GM19438 (cell line): ENCODE results near the gene DHRS2.

Experiments
- ATAC-seq: cut with Tn5 transposase; IDR thresholded peaks from one replicate; pipeline ENCODE4 v1.9.1; 2021; ENCODE audit warnings: low read depth; ENCODE audit not compliant: unreplicated experiment

DHRS2 gene

DNA sequence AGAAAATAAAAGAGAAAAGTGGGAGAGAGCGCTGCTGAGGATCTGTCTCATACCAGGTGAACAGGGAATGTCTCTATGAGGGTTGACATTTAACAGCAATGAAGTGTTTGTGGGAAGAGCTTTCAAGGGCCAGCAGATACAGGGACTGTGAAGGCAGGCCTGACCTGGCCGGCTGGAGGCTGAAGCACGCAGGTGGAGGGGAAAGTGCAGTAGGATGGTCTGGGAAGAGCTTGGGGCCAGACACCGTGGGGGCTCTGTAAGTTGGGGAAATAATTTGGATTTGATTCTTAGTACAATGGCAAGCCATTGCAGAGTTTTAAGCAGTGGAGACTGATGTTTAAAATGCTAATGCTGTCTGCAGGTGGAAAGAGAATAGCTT, 23.8 kb upstream of the DHRS2 start:
- ATAC-seq, result no peak

DNA sequence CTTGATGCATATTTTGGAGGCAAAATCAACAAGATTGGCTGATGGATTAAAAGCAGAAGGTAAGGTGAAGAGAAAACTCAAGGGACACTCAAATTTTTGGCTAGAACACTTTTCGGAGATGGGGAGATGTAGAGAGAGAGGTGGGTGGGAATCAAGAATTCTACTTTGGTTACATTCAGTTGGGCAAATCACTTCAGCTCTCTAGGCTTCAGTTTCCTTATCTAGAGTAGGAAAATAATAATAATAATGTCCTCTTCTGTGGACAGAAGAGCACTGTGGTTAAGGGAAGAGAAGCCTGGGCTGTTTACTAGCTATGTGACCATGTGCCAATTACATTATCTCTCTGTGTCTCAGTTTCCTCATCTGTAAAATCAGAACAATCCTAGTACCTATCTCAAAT, 23.4 kb upstream of the DHRS2 start:
- ATAC-seq, result no peak

DNA sequence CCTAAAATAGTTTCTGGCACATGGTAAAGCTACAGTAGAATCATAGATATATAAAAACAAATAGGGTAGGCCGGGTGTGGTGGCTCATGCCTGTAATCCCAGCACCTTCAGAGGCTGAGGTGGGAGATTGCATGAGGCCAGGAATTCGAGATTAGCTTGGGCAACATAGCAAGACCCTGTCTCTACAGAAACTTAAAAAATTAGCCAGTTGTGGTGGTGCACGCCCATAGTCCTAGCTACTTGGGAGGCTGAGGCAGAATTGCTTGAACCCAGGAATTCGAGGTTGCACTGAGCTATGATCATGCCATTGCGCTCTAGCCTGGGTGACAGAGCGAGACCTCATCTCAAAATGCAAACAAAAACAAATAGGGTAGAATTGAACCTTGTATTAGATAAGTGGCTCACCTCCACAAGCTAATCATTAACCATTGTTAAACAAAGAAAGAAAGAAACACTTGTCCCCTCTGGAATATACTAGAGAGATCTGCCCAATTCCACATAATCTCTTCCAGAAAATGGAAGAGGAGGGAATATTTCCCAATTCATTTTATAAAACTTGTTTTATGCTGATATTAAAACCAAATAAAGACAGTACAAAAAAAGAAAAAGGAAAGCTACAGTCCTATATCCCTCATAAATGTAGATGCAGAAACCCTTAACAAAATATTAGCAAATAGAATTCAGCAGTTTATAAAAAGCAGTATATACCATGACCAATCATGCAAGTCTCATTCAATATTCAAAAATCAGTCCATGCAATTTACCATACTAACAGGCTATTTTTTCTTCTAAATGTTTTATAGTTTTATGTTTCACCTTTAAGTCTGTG, 22.7 kb upstream of the DHRS2 start:
- ATAC-seq, result no peak

DNA sequence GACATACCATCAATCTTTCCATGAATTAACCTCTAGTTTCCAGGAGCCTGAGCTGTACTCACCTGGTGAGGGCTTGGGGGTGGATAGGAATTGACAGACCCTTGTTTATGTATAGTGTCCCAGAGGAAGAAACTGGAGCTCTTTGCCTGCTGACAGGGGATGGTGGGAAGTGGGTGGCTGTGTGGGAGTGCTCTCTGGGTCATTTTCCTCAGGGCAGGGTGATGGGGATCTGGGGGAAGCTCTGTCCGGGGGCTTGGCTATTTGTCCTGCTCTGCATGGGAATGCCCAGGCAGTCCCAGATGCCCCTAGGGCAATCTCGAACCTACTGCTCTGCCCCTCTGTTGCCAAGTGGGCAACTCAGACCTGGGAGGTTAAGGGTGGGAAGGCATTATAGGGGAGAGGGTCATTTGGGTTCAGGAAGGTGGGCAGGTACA, 21.8 kb upstream of the DHRS2 start:
- no peak for ATAC-seq

DNA sequence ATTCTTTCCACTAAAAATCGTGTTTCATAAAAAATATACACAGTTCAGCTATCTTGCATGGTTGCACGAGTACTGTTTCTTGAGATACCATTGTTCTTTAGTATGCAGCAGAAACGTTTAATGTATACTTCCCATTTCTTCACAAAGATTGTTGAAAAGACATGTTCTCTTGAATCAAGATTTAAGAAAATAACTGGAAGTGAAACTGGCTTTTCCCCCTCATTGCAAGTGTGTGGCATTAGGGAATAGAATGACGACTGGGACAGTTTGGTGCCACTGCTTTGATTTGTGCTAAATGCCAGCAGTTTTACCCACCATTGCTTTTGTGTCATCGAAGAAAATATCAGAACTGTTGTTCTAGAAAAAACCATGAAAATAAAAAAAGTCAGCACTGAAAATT, 20.3 kb upstream of the DHRS2 start:
- ATAC-seq, result no peak

DNA sequence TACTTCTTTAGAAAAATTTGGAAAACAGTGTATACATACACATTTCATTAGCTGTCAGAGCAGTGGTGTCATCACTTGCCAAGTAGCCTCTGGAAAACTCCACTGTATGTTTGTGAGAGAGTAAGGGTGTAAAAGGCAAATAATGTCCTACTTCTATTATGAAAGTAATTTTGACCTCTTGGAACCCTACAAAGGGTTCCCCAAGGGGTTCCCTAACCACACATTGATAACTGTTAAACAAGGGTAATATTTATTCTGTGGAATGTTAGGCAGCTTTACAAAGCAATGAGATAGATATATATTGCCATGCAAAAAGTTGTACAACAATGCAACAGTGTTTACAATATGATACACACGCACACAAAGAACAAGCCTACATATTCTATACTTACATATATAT, 18.6 kb upstream of the DHRS2 start:
- no peak for ATAC-seq

DNA sequence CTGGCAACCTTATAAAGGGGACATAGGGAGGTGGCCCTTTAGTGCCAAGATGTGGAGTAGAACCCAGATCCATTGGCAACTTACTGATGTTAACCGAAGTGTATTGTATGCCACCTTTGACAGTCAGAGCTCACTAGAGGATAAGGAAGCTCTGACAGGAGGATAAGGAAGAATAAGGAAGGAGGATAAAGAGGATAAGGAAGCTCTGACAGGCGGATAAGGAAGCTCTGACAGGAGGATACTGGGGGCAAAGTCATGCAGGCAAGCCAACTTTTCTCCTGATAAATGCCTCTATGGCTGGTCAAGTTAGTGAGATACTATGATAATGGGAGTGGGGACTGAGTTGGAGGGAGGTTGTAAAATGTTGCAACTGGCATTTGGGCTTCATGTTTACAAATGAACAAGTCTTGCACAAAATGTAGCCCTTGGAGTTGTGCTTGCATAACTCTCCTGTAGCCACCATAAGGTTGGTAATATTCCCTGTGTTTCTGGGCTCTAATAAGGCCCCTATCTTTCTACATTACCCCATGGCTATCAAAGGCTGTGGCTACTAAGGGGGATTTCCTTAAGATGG, 17.7 kb upstream of the DHRS2 start:
- no peak for ATAC-seq

DNA sequence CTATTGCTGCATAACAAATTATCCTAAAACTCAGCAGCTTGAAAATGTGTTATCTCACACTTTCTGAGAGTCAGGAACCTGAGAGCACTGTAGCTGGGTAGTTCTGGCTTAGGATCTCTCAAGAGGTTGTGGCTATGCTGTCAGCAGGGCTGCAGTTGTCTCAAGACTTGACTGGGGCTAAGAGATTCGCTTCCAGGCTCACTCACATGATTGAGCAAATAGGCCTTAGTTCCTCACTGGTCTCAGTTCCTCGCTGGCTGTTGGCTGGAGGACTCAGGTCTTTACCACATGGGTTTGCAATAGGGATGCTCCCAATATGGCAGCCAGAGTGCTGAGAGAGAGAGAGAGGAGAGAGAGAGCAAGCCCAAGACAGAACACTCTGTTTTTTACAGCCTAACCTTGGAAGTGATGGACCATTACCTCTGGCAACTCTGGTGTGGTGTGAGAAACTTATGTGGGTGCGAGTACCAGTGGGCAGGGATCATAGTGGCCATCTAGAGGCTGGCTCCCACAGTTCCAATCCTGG, 15.9 kb upstream of the DHRS2 start:
- ATAC-seq, result no peak

DNA sequence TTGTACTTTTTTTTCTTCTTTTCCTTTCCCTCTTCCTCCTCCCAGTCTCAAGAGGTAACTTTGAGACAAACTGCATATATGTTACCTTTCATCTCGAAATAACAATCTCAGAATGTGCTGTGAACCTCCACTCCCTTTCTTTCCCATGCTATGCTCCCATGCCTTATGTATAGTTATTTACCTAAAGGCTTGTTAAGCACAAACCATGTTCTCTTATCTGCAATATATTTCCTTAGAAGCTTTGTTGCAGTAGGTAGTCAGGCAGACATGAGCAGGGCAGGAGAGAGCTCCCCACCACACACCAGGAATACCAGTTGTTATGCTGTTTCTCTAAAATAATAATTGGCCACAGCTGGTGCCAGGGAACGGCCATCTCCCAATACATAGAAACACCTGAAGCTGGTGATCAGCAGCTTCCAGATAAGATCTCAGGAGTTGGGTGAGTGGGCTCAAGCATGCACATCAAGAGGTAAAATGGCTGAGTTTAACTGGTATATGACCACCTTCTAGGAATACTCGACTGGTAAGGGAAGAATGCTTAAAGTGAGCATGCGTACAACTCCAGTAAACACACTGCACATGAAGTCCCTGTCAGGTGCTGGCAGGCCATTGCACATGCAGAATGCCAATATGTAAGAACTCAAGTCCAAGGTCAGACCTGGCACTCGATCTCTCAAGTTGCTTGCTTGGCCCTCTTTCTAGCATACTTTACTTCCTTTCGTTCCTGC, 14.8 kb upstream of the DHRS2 start:
- no peak for ATAC-seq

DNA sequence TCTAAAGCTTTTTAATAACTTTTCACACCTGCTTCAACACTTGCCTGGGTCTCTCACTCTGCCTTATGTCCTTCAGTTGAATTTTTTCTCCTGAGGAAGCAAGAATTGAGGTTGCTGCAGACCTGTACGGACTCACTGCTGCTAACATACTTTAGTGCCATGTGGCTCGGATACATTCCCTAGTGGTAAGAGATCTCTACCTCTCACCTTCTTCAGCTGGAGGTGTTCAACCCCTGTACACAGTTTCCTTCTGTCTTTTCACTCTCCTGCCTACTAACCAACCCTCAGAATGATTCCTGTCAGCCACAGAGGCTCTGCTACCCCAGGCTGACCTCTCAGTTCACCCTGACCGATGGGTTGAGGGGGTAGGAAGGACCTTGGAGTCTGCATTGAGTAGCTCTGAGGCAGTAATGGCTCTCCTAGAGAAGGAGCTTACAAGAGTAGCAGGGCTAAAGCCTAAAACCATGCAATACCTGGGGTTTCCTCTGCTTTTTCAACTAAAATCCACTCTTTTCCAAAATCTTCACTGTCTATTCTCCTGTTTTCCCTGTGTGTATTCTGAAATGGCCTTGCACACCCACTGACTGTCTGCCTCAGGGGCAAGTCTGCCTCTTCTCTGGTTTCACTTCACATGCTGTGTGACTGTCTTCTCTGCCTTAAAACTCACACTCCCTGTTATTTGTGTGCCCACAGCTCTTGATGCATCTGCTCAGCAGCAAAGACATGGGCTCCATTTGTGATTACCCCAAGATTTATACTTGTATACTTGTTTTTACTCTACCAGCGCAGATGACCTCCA, 14.0 kb upstream of the DHRS2 start:
- ATAC-seq, result no peak

DNA sequence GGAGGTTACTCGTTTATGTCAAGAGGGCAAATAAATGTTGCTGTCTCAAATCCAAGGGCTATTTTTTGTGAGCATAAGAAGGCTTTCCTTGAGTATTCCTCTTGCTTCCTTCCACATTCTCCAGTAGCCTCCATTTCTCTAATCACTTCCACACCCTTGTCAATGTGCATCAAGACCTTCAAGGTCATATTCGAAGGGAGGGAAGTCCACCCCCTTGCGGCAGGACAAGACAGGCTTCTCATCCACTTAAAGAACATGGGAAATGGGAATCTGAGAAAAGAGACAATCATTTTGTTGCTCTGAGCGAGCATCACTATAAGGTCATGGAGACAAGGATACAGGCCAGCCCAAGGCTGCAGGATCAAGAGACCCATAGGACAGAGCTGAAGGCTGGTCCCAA, 13.2 kb upstream of the DHRS2 start:
- no peak for ATAC-seq

DNA sequence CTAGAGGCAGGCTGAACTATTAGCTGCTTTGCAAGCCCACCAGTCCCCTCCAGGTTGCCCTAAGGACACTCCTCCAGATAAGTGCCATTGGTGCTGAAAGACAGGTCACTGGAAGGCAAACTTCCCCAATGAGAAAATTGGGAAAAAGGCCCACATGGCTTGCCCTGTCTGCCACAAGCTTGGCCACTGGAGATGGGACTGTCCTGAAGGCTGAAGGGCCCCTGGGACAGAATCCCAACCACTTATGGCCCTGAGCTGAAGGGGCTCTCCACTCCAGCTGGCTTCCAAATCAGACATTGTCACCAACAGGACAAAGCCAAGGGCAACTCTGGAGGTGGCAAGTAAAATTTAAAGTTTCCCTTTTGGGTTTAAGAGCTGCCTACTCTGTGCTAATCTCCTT, 12.2 kb upstream of the DHRS2 start:
- ATAC-seq, result no peak

DNA sequence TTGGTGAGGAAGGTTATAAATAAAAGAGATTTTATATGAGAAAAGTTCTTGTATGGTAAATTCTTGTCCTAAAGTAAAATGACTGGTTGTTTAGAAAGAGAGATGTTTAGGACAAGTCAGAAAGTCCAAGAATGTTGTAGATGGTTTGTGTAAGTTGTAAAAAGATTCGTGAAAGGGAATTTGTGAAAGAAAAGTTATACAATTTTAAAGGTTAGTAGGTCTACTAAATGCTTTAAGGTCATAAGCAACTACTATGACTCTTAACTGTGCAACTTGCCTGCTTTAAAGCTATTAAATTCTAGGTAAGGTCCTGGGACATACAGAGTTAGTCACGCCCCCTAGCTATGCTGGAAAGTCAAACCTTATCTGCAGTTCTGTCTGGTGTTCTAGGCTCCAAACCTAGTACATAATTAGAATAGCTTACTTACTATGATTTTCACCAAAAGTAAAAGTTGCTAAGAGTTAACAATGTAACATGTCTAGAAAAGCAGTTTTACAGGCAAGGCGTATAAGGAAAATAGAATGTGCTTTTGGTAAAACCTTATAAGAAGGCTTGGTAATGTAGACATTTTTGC, 11.2 kb upstream of the DHRS2 start:
- no peak for ATAC-seq

DNA sequence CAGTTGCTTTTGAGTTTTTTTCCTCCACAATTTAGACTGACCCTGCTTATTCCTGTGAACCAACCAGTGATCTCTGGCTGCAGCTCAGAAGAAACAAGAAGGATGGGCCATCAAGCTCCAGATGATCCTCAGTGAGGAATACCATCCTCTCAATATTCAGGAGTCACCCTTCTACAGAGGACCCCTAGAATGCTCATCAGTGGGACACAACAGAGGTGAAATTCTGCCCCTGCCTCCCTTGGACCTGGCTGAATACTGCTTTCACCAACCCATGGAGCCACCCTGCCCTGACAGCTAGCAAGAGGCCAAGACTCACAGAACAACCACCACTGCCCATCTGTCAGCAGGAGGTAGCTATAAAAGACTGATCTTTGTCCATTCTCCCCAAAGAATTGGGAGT, 9.2 kb upstream of the DHRS2 start:
- no peak for ATAC-seq

DNA sequence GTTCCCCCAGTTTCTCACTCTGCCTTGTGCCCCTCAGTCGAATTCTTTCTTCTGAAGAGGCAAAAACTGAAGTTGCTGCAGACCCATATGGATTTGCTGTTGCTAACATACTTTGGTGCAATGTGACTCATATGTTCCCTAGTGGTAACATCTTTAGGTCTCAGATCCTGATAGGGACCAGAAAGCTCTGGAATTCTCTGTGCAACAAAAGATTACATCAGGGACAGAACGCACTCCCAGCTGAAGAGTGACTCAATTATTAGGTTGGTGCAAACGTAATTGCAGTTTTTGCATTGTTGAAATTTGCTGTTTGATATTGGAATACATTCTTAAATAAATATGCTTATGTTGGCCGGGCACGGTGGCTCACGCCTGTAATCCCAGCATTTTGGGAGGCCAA, 8.2 kb upstream of the DHRS2 start:
- no peak for ATAC-seq

DNA sequence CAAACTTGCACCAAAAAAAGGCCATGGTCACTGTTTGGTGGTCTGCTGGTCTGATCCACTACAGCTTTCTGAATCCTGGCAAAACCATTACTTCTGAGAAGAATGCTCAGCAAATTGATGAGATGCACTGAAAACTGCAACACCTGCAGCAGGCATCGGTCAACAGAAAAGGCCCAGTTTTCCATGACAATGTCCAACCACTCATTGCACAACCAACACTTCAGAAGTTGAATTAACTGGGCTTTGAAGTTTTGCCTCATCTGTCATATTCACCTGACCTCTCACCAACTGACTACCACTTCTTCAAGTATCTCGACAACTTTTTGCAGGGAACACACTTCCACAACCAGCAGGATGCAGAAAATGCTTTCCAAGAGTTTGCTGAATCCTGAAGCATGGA, 7.0 kb upstream of the DHRS2 start:
- no peak for ATAC-seq

DNA sequence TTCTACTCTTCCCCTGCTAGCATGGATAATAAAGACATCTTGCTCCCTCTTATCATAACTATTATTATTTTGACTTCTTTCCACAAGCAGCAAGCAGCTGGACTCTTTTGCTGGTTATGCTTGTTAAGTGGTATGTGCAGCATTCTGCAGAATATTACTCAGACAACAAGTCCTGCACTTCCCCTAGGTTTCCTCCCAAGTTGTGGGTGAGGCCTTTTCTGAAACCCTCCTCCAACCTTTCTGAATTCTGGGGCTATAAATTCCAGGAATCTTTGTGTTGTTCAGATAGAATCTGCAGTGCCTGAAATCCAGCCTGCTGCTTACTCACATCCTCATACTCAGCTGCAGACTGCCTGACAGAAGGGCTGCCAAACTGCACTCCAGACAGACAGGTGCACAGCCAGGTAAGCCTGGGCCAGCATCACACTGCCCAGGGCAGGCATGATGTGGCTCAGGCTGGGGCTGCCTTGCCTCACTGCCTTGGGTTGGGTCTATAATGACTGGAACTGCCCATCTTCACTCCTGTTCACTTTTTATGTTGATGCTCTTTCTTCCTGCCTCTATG, 6.2 kb upstream of the DHRS2 start:
- ATAC-seq, result no peak

DNA sequence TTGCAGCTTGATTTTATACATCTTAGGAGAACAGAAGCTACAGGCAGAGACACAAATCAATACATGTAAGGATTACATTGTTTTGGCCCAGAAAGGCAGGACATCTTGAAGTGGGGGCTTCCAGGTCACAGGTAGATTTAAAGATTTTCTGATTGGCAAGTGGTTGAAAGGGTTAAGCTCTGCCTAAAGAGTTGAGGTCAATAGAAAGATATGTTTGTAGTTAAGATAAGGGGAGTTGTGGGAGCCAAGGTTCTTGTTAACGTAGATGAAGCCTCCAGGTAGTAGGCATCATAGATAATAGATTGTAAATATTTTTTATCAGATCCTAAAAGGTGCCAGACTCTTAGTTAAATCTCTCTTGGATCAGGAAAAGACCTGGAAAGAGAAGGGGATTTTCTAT, 5.5 kb upstream of the DHRS2 start:
- no peak for ATAC-seq

DNA sequence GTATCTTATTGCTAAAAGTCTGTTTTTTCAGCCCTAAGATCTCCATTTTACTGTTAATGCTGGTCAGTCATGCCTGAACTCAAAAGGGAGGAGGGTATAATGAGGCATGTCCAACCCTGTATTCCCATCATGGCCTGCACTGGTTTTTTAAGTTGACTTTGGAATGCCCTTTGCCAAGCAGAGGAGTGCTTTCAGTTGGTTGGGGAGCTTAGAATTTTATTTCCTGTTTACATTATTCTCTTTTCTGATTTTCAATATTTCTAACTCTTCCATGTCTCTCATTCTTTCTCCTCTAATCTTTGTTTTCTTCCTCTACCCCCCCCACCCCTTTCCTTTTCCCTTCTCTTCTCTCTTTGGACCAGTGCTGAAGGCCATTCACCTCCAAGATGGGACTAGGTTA, 4.9 kb upstream of the DHRS2 start:
- no peak for ATAC-seq
